ENCODE results near the gene TRPT1.

Gene TRPT1

GRCh38 chr11:64238076-64238475 lies 12.1 kb upstream of the TRPT1 start:
- no peak overlapping the region for H3K4me3 ChIP-seq (ENCODE audit: low read depth, low read length)
- TF ChIP-seq CTCF (conservative IDR thresholded peaks at IDR 0.05; ENCODE audit: low read depth, low read length): no peak
- DNase-seq (ENCODE audit: low read depth): no peak

GRCh38 chr11:64237484-64237951 lies 11.5 kb upstream of the TRPT1 start:
- no peak overlapping the region for H3K4me3 ChIP-seq (ENCODE audit: low read depth, low read length)
- DNase-seq (ENCODE audit: low read depth): no peak
- no peak for TF ChIP-seq CTCF (conservative IDR thresholded peaks at IDR 0.05; ENCODE audit: low read depth, low read length)

GRCh38 chr11:64235437-64236161 lies 9.6 kb upstream of the TRPT1 start:
- DNase-seq (ENCODE audit: low read depth): no peak
- no peak for TF ChIP-seq CTCF (conservative IDR thresholded peaks at IDR 0.05; ENCODE audit: low read depth, low read length)
- H3K4me3 ChIP-seq (ENCODE audit: low read depth, low read length): peak overlapping the region; percentile 67

GRCh38 chr11:64234647-64235379 lies 8.8 kb upstream of the TRPT1 start:
- peak overlapping the region; percentile 67 for H3K4me3 ChIP-seq (ENCODE audit: low read depth, low read length)
- TF ChIP-seq CTCF (conservative IDR thresholded peaks at IDR 0.05; ENCODE audit: low read depth, low read length): no peak
- DNase-seq (ENCODE audit: low read depth): no peak

GRCh38 chr11:64233913-64234586 lies 8.1 kb upstream of the TRPT1 start, which contains the start of gene VEGFB:
Gene VEGFB (plus strand): TSS chr11:64234584. CDS start chr11:64234834, 250 bp downstream.
- no peak for TF ChIP-seq CTCF (conservative IDR thresholded peaks at IDR 0.05; ENCODE audit: low read depth, low read length)

GRCh38 chr11:64232967-64233315 lies 7.0 kb upstream of the TRPT1 start:
- H3K4me3 ChIP-seq (ENCODE audit: low read depth, low read length): no peak overlapping the region
- no peak for TF ChIP-seq CTCF (conservative IDR thresholded peaks at IDR 0.05; ENCODE audit: low read depth, low read length)
- no peak for DNase-seq (ENCODE audit: low read depth)

More at GRCh38 chr11:64233913-64234586, 8.1 kb upstream of the TRPT1 start, which contains the start of gene VEGFB:
- no peak for DNase-seq (ENCODE audit: low read depth)
- H3K4me3 ChIP-seq (ENCODE audit: low read depth, low read length): peak within 1 kb of the TSS; percentile 67
